HCT116 (cell line): ENCODE measurements around the gene DDX24. TPM values are rescaled to one million over a fixed set of nuclear protein-coding genes. Genes with fewer than 3 reads are reported as not detected.

Source experiments
- ATAC-seq: fragments of 200-7000 bp; cut with Tn5 transposase; 2 replicates; pipeline ENCODE4 v1.9.1; 2020; ENCODE audit warnings: mild to moderate bottlenecking, moderate library complexity
- BruUV-seq: library from RNA; stranded (reverse); fragments of 400-500 nt; replicated peaks from 2 replicates; lab custom pipeline; 2021; lab: Mats Ljungman, UMichigan
- CTCF ChIA-PET: fragments of 300-600 bp; sonication (Branson Sonifier 250); formaldehyde crosslinking; loops from one replicate; lab custom pipeline; 2021; ENCODE audit warnings: antibody characterized with exemption; lab: Charles Lee
- POLR2A ChIA-PET: fragments of 300-600, 350-600 bp; sonication (Branson Sonifier 250); formaldehyde crosslinking; loops from one replicate; lab custom pipeline; 2021; ENCODE audit warnings: antibody characterized with exemption; lab: Charles Lee
- RAD21 ChIA-PET, 2 experiments: fragments of 300-600 bp; sonication (Branson Sonifier 250); formaldehyde crosslinking; loops; one replicate each; lab custom pipeline; 2023; ENCODE audit warnings: low total read pairs in 2 of 2; ENCODE audit not compliant: uncharacterized antibody in 2 of 2, unreplicated experiment in 2 of 2, low non-redundant PET in 1 of 2; lab: Charles Lee
- DNase-seq: peaks from one replicate; pipeline ENCODE4 v3.0.0-alpha.2; 2010; ENCODE audit warnings: low read depth, low spot score
- H2AFZ ChIP-seq: fragments of 200-600 bp; shearing (Covaris generic), sonication (generic); 2 replicates; pipeline ENCODE4 v1.6.1; 2017; ENCODE audit warnings: low read depth, mixed run types, mixed read lengths, antibody characterized with exemption, low read length; ENCODE audit not compliant: poor library complexity, severe bottlenecking
- H3K27ac ChIP-seq: 2 replicates; pipeline ENCODE4 v1.5.1; 2012; ENCODE audit warnings: low read depth, low read length
- H3K27me3 ChIP-seq: fragments of 200-600 bp; sonication (generic); 2 replicates; pipeline ENCODE4 v1.6.1; 2016; ENCODE audit warnings: mixed run types, low read length, mixed read lengths; ENCODE audit not compliant: insufficient read depth
- H3K36me3 ChIP-seq, 2 experiments: fragments of 200-500 bp in 1 of 2; fragments of 200-600 bp in 1 of 2; sonication (Bioruptor generic) in 1 of 2; sonication (generic) in 1 of 2; 2 replicates each; pipeline versions ENCODE4 v1.5.1 to v1.6.1; 2014 to 2016; ENCODE audit warnings: low read length in 2 of 2, inconsistent platforms in 1 of 2, mixed read lengths in 1 of 2, mixed run types in 1 of 2; ENCODE audit not compliant: insufficient read depth in 2 of 2, control insufficient read depth in 1 of 2
- H3K4me1 ChIP-seq, 2 experiments: fragments of 200-600 bp in 1 of 2; sonication (generic) in 1 of 2; 2 replicates each; pipeline versions ENCODE4 v1.5.1 to v1.6.1; 2012 to 2017; ENCODE audit warnings: low read length in 2 of 2, inconsistent platforms in 1 of 2, mild to moderate bottlenecking in 1 of 2, mixed read lengths in 1 of 2, mixed run types in 1 of 2, moderate library complexity in 1 of 2; ENCODE audit not compliant: insufficient read depth in 2 of 2, control insufficient read depth in 1 of 2
- H3K4me2 ChIP-seq: fragments of 200-600 bp; sonication (generic); 2 replicates; pipeline ENCODE4 v1.6.1; 2017; ENCODE audit warnings: mixed run types, low read length, mixed read lengths
- H3K4me3 ChIP-seq, 2 experiments: fragments of 200-600 bp in 1 of 2; sonication (generic) in 1 of 2; replicated peaks in 1 of 2; 2 replicates each; pipeline ENCODE4 v1.5.1; 2011 to 2016; ENCODE audit warnings: low read length in 2 of 2, control low read depth in 1 of 2, low read depth in 1 of 2, mild to moderate bottlenecking in 1 of 2, mixed read lengths in 1 of 2, mixed run types in 1 of 2
- H3K79me2 ChIP-seq: fragments of 200-600 bp; sonication (generic); 2 replicates; pipeline ENCODE4 v1.6.1; 2017; ENCODE audit warnings: mild to moderate bottlenecking, mixed run types, low read length, moderate library complexity, mixed read lengths; ENCODE audit not compliant: insufficient read depth
- H3K9ac ChIP-seq: fragments of 200-600 bp; sonication (generic); 2 replicates; pipeline ENCODE4 v1.6.1; 2016; ENCODE audit warnings: low read length, mixed read lengths
- H3K9me2 ChIP-seq: fragments of 200-600 bp; sonication (generic), shearing (Covaris generic); 2 replicates; pipeline ENCODE4 v1.6.1; 2017; ENCODE audit warnings: mixed run types, mild to moderate bottlenecking, moderate library complexity; ENCODE audit not compliant: insufficient read depth
- H3K9me3 ChIP-seq, 2 experiments: fragments of 200-500 bp in 1 of 2; fragments of 200-600 bp in 1 of 2; sonication (Bioruptor generic) in 1 of 2; sonication (generic) in 1 of 2; 2 replicates each; pipeline ENCODE4 v1.6.1; 2014 to 2017; ENCODE audit warnings: low read length in 2 of 2, mixed read lengths in 2 of 2, inconsistent platforms in 1 of 2, low read depth in 1 of 2, mild to moderate bottlenecking in 1 of 2, mixed run types in 1 of 2, moderate library complexity in 1 of 2; ENCODE audit not compliant: control insufficient read depth in 1 of 2, insufficient read depth in 1 of 2
- H4K20me1 ChIP-seq: fragments of 200-600 bp; sonication (generic), shearing (Covaris generic); 2 replicates; pipeline ENCODE4 v1.6.1; 2017; ENCODE audit warnings: mixed run types, mild to moderate bottlenecking, moderate library complexity; ENCODE audit not compliant: insufficient read depth
- CEBPB ChIP-seq: IDR thresholded peaks from 2 replicates; pipeline ENCODE4 v1.6.1; 2012; ENCODE audit warnings: low read depth
- EZH2 ChIP-seq: fragments of 200-600 bp; sonication (generic); IDR thresholded peaks from 2 replicates; pipeline ENCODE4 v1.6.1; 2017; ENCODE audit warnings: antibody characterized with exemption, mixed run types
- EZH2phosphoT487 ChIP-seq: fragments of 200-600 bp; IDR thresholded peaks from 2 replicates; pipeline ENCODE4 v1.6.1; 2018; ENCODE audit warnings: antibody characterized with exemption, borderline replicate concordance
- FOSL1 ChIP-seq: IDR thresholded peaks from 2 replicates; pipeline ENCODE4 v1.6.1; 2012; ENCODE audit warnings: low read depth
- POLR2AphosphoS5 ChIP-seq: IDR thresholded peaks from 2 replicates; pipeline ENCODE4 v1.6.1; 2011; ENCODE audit warnings: mild to moderate bottlenecking, low read depth, low read length, moderate library complexity
- REST ChIP-seq: IDR thresholded peaks from 2 replicates; pipeline ENCODE4 v1.6.1; 2012; ENCODE audit warnings: low read depth
- SIN3A ChIP-seq: IDR thresholded peaks from 2 replicates; pipeline ENCODE4 v1.6.1; 2012; ENCODE audit warnings: low read depth
- SP1 ChIP-seq: IDR thresholded peaks from 2 replicates; pipeline ENCODE4 v1.6.1; 2012; ENCODE audit warnings: low read depth
- TCF7L2 ChIP-seq: IDR thresholded peaks from 2 replicates; pipeline ENCODE4 v1.7.0; 2011; ENCODE audit warnings: borderline replicate concordance, inconsistent platforms; ENCODE audit not compliant: insufficient read depth, insufficient read length; ENCODE audit errors: extremely low read depth
- ZBTB33 ChIP-seq: IDR thresholded peaks from 2 replicates; pipeline ENCODE4 v1.6.1; 2011; ENCODE audit warnings: mild to moderate bottlenecking, low read length, moderate library complexity; ENCODE audit not compliant: insufficient replicate concordance; ENCODE audit errors: extremely low read depth
- ZNF274 ChIP-seq: fragments of 200-500 bp; sonication (Bioruptor generic); IDR thresholded peaks from 2 replicates; pipeline ENCODE4 v1.6.1; 2014; ENCODE audit warnings: mild to moderate bottlenecking, low read depth, low read length, inconsistent platforms
- intact Hi-C: fragments of 100-400 bp; cut with micrococcal nuclease; formaldehyde crosslinking; loops from 2 replicates; pipeline ENCODE4 v1.10.0; 2022
- total RNA-seq: library from RNA; stranded (reverse); gene quantifications from one replicate; pipeline ENCODE4 v1.2.1, GENCODE V29; 2021; ENCODE audit not compliant: unreplicated experiment

DDX24 gene
- total RNA-seq, 1 experiment from 2014 or later, result 169 TPM

- Histone ChIP-seq H3K4me3 (no peak overlapping the region), H3K79me2 (no peaks in the 10 kb centered on the region), H3K9me2 (no peaks in the 10 kb centered on the region)
- ATAC-seq (no peak), DNase-seq (no peak)
- intact Hi-C loops, result no loop called here
- CTCF ChIA-PET, result no interaction called here
- TF ChIP-seq EZH2, result no peak
- no peak for TF ChIP-seq FOSL1
- TF ChIP-seq POLR2AphosphoS5, result no peak
- TF ChIP-seq TCF7L2, result no peak
- no peak for TF ChIP-seq CEBPB
- TF ChIP-seq SIN3A, result no peak
- TF ChIP-seq SP1, result no peak
- no peak for TF ChIP-seq REST
- no peak for TF ChIP-seq ZBTB33
- TF ChIP-seq EZH2phosphoT487, result no peak
- no peak for TF ChIP-seq ZNF274
- TF ChIP-seq, all 23 proteins: peak for 0
- no peak overlapping the region for H3K9ac ChIP-seq
- POLR2A ChIA-PET, result no interaction called here
- no peaks in the 10 kb centered on the region for H3K27me3 ChIP-seq
- H3K4me1 ChIP-seq, result peaks cover 6 to 22% of the 10 kb centered on the region in 2 experiments; a peak in 3 of 4 replicates
- H4K20me1 ChIP-seq, result no peaks in the 10 kb centered on the region
- no peak overlapping the region for H3K4me2 ChIP-seq
- no TSS peak for BruUV-seq
- H2AFZ ChIP-seq, result no peak overlapping the region
- RAD21 ChIA-PET, result no interaction called here
- H3K36me3 ChIP-seq, result no peaks in the 10 kb centered on the region
- H3K27ac ChIP-seq, result no peak overlapping the region
- no peaks in the 10 kb centered on the region for H3K9me3 ChIP-seq
Measured at GRCh38 chr14:94127330-94127729, 46.3 kb upstream of the DDX24 start.
